Measurements from ENCODE around the gene MAP3K21. TPM values are rescaled to one million over a fixed set of nuclear protein-coding genes. Genes with fewer than 3 reads are reported as not detected.

MAP3K21 gene
- polyA plus RNA-seq, 1 experiment, result 0.42 TPM

- ChIA-PET CTCF (interaction anchor here (0.7 to 1.4 kb wide), 5 partner anchors 9 to 673 kb away, joined by 3 to 6 read pairs (median 3); no protein-coding TSS in a partner anchor), POLR2A (no interaction called here)
- H3K27ac ChIP-seq (ENCODE audit: low read depth, low read length), result no peak overlapping the region
- no peak for DNase-seq (ENCODE audit: low read depth, low spot score)
- H3K4me3 ChIP-seq (ENCODE audit: low read depth, low read length), result no peak overlapping the region
- H3K9me3 ChIP-seq (ENCODE audit: control insufficient read depth, insufficient read depth, low read length), result no peaks in the 10 kb centered on the region
- no peaks in the 10 kb centered on the region for H3K27me3 ChIP-seq (ENCODE audit: control insufficient read depth, insufficient read depth, low read length)
- no peak for TF ChIP-seq CTCF (IDR thresholded peaks at IDR 0.05; ENCODE audit: low read depth, low read length)
These were observed 66.6 kb downstream of the MAP3K21 start for GRCh38 chr1:233393926-233394680.

GRCh38 chr1:233394860-233395717 is 67.6 kb downstream of the MAP3K21 start:
- Histone ChIP-seq H3K27me3 (ENCODE audit: control insufficient read depth, insufficient read depth, low read length) (no peaks in the 10 kb centered on the region), H3K4me3 (ENCODE audit: low read depth, low read length) (no peak overlapping the region), H3K9me3 (ENCODE audit: control insufficient read depth, insufficient read depth, low read length) (no peaks in the 10 kb centered on the region), H3K27ac (ENCODE audit: low read depth, low read length) (no peak overlapping the region)
- ChIA-PET POLR2A (no interaction called here), CTCF (interaction anchor here (1.6 kb wide), 1 partner anchor 671 kb away, joined by 4 read pairs; no protein-coding TSS in a partner anchor)
- peak; percentile 10 for DNase-seq (ENCODE audit: low read depth, low spot score)
- TF ChIP-seq CTCF (IDR thresholded peaks at IDR 0.05; ENCODE audit: low read depth, low read length), result peak; percentile 83

- H3K27ac ChIP-seq (ENCODE audit: low read depth, low read length), result no peak overlapping the region
- no peaks in the 10 kb centered on the region for H3K27me3 ChIP-seq (ENCODE audit: control insufficient read depth, insufficient read depth, low read length)
- DNase-seq (ENCODE audit: low read depth, low spot score), result no peak
- ChIA-PET POLR2A (no interaction called here), CTCF (interaction anchor here (0.6 to 1.6 kb wide), 2 partner anchors 437 to 670 kb away, joined by 4 read pairs; no protein-coding TSS in a partner anchor)
- no peaks in the 10 kb centered on the region for H3K9me3 ChIP-seq (ENCODE audit: control insufficient read depth, insufficient read depth, low read length)
- H3K4me3 ChIP-seq (ENCODE audit: low read depth, low read length), result no peak overlapping the region
- TF ChIP-seq CTCF (IDR thresholded peaks at IDR 0.05; ENCODE audit: low read depth, low read length), result no peak
These were observed 68.5 kb downstream of the MAP3K21 start for GRCh38 chr1:233395863-233396646.

GRCh38 chr1:233406339-233406960 is 78.9 kb downstream of the MAP3K21 start:
- Histone ChIP-seq H3K27me3 (ENCODE audit: control insufficient read depth, insufficient read depth, low read length) (no peaks in the 10 kb centered on the region), H3K27ac (ENCODE audit: low read depth, low read length) (no peak overlapping the region), H3K4me3 (ENCODE audit: low read depth, low read length) (no peak overlapping the region), H3K9me3 (ENCODE audit: control insufficient read depth, insufficient read depth, low read length) (no peaks in the 10 kb centered on the region)
- ChIA-PET CTCF (no interaction called here), POLR2A (no interaction called here)
- DNase-seq (ENCODE audit: low read depth, low spot score), result no peak
- TF ChIP-seq CTCF (IDR thresholded peaks at IDR 0.05; ENCODE audit: low read depth, low read length), result no peak

All from AG04450 (cell line).